Measurements from ENCODE around the gene PRLR. TPM values are rescaled to one million over a fixed set of nuclear protein-coding genes. Genes with fewer than 3 reads are reported as not detected.

Gene PRLR
- polyA plus RNA-seq, 3 donors: 27.5 to 56.4 (median 49.0) TPM

GRCh38 chr5:35004200-35004599, 226.1 kb downstream of the PRLR start:
- no peak for DNase-seq

DNA sequence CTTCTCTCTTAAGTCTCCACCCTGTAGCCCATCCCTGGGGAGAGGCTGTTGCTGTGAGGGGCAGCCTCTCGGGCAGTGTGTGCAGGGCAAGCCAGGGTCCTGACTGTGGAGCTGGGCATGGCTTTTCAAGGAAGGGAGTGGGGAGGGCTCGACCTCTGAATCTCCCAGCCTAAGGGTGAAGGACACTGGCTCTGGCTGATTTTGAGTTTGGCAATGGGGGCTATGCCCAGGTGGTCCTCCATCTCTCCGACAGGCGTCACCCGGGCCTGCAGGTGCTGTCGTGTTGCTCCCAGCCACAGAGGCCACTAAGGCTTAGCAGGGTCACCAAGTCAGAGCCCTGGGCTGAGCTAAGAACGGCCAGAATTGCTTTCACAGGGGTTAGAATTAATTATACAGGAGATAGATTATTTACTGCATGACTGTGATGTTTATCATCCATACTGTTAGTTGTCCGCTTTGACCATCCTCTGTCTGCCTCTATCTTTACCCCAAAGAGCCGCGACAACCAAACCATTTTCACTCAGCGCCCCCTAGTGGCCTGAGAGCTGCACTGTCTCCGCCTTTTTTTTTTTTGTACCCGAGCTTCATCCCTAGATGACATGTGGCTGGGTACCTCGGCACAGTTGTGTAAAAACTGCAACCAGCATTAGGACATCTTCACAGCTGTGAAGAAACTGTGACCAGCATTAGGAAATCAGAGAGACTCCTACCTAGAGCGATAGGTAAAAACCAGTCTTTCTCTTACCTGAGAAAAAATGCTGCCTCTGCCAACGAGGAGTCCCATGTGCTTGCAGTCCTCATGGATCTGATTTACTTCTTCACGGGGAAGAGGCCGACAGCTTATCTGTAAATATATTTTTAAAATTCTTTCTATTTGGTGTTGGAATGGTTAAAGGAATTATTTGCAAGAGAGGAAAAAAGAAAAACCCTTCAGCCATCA, 227.0 kb downstream of the PRLR start:
- DNase-seq: peak; percentile 52

DNA sequence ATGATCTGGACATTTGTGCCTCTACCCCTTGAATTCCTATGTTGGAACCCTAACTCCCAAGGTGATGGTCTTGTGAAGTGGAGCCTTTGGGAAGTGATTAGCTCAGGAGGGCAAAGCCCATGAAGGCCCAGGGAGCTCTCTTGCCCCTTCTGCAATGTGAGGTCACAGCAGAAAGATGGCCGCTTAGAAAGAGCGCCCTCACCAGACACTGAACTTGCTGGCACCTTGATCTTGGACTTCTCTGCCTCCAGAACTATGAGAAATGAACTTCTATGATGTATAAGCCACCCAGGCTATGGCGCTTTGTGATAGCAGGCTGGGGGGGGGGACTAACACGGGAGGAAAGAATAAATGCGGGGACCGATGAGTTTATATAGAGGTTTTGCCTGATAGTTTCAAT, 227.8 kb downstream of the PRLR start:
- no peak for DNase-seq

- no peak for DNase-seq
These were observed 228.4 kb downstream of the PRLR start for GRCh38 chr5:35001842-35002241.

Other genes with a start within 250 kb of the PRLR start
- gene AGXT2, start 182.5 kb downstream of the PRLR start, polyA plus RNA-seq (ENCODE audit: insufficient read length in 3 of 3): 10 to 100 TPM; 26.9 to 60.3 (median 55.8) TPM